Ascending aorta (tissue), 2 donors: ENCODE results near the gene UTP14A. TPM values are rescaled to one million over a fixed set of nuclear protein-coding genes. Genes with fewer than 3 reads are reported as not detected.

ENCODE experiments used
- DNase-seq, 2 donors: peaks; one replicate each; pipeline ENCODE4 v3.0.0-alpha.2; 2019; ENCODE audit warnings: low spot score in 2 of 2
- H3K27ac ChIP-seq, 2 donors: fragments of 200-600 bp; sonication (generic); one replicate each; pipeline ENCODE4 v1.5.1; 2016 to 2017; ENCODE audit warnings: mild to moderate bottlenecking in 1 of 2
- H3K27me3 ChIP-seq: fragments of 200-600 bp; sonication (generic); one replicate; pipeline ENCODE4 v1.5.1; 2017
- H3K36me3 ChIP-seq, 2 donors: fragments of 200-600 bp; sonication (generic); one replicate each; pipeline ENCODE4 v1.5.1; 2016
- H3K4me1 ChIP-seq, 2 donors: fragments of 200-600 bp; sonication (generic); one replicate each; pipeline ENCODE4 v1.5.1; 2016 to 2017; ENCODE audit warnings: mild to moderate bottlenecking in 1 of 2
- H3K4me3 ChIP-seq, 2 donors: fragments of 200-600 bp; sonication (generic); one replicate each; pipeline ENCODE4 v1.5.1; 2016 to 2017; ENCODE audit warnings: mild to moderate bottlenecking in 1 of 2
- H3K9me3 ChIP-seq, 2 donors: fragments of 200-600 bp; sonication (generic); one replicate each; pipeline ENCODE4 v1.5.1; 2016
- CTCF ChIP-seq, 3 experiments: fragments of 200-600 bp in 2 of 3; fragments of 450-650 bp in 1 of 3; sonication (generic) in 2 of 3; IDR thresholded peaks; one replicate each; pipeline ENCODE4 v1.5.1; 2016 to 2019; ENCODE audit warnings: antibody characterized with exemption in 3 of 3, mild to moderate bottlenecking in 1 of 3, moderate library complexity in 1 of 3
- intact Hi-C: fragments of 100-400 bp; cut with DNase I; formaldehyde crosslinking; loops from one replicate; pipeline ENCODE4 v1.15.1; 2023
- total RNA-seq: library from RNA; depleted of rRNA; stranded (reverse); fragments of >200 nt; gene quantifications from one replicate; pipeline ENCODE4 v1.1.0, GENCODE V29; 2016

UTP14A gene
- total RNA-seq, 1 donor from 2014 or later: 1.1 TPM

DNA sequence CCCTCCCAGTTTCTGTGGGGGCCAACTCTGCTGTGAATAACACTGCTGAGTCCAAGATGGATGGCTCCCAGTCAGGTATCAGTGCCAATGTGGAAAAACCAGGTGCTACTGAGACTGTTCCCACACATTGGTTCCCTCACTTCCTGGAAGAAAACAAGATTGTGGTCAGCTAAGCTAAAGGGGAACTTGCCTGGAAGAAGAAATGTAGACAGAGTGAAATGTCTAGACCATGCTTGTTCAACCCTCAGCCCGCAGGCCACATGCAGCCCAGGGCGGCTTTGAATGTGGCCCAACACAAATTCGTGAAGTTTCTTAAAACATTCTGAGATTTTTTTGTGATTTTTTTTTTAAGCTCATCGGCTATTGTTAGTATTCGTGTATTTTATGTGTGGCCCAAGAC is 28.6 kb upstream of the UTP14A start:
- no peak for TF ChIP-seq CTCF (IDR thresholded peaks at IDR 0.05)
- no peak overlapping the region for H3K4me3 ChIP-seq
- no peaks in the 10 kb centered on the region for H3K36me3 ChIP-seq
- DNase-seq: no peak
- intact Hi-C loops: no loop called here
- H3K4me1 ChIP-seq: no peaks in the 10 kb centered on the region
- no peak overlapping the region for H3K27ac ChIP-seq
- no peaks in the 10 kb centered on the region for H3K27me3 ChIP-seq
- H3K9me3 ChIP-seq: no peaks in the 10 kb centered on the region

DNA sequence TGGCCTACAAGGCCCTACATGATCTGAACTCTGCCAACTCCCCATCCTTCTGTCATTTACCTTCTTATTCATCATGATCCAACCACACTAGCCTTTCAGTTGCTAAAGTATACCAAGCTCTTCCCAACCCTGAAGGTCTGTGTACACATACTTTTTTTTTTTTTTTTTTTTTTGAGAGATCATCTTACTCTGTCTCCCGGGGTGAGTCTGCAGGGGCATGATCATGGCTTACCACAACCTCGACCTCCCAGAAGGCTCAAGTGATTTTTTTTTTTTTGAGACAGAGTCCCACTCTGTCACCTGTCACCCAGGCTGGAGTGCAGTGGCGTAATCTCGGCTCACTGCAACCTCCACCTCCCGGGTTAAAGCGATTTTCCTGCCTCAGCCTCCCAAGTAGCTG is 5.9 kb upstream of the UTP14A start:
- no peak for DNase-seq
- TF ChIP-seq CTCF (IDR thresholded peaks at IDR 0.05): no peak
- Histone ChIP-seq H3K4me3 (no peak overlapping the region), H3K27ac (no peak overlapping the region), H3K4me1 (no peaks in the 10 kb centered on the region), H3K36me3 (no peaks in the 10 kb centered on the region), H3K27me3 (no peaks in the 10 kb centered on the region), H3K9me3 (no peaks in the 10 kb centered on the region)
- intact Hi-C loops: no loop called here

GRCh38 chrX:129908636-129909035 is 2.7 kb downstream of the UTP14A start:
- DNase-seq: no peak
- H3K36me3 ChIP-seq: peaks cover 0 to 36% of the 10 kb centered on the region in 2 donors
- no peak for TF ChIP-seq CTCF (IDR thresholded peaks at IDR 0.05)
- no peaks in the 10 kb centered on the region for H3K27me3 ChIP-seq
- no peak overlapping the region for H3K27ac ChIP-seq
- H3K4me3 ChIP-seq: no peak overlapping the region
- H3K4me1 ChIP-seq: no peaks in the 10 kb centered on the region
- H3K9me3 ChIP-seq: no peaks in the 10 kb centered on the region
- intact Hi-C loops: loop anchor here (5.0 kb wide), 1 partner anchor 306 kb away; no protein-coding TSS in a partner anchor

- intact Hi-C loops: loop anchor here (1.0 to 5.0 kb wide), 3 partner anchors 99 to 197 kb away; no protein-coding TSS in a partner anchor
- H3K4me1 ChIP-seq: no peaks in the 10 kb centered on the region
- no peaks in the 10 kb centered on the region for H3K9me3 ChIP-seq
- no peaks in the 10 kb centered on the region for H3K27me3 ChIP-seq
- no peak overlapping the region for H3K27ac ChIP-seq
- H3K36me3 ChIP-seq: peaks cover 0 to 13% of the 10 kb centered on the region in 2 donors
- TF ChIP-seq CTCF (IDR thresholded peaks at IDR 0.05): peak; percentile 36 to 65 (median 53)
- H3K4me3 ChIP-seq: no peak overlapping the region
- DNase-seq: peak in 1 of 2 donors; percentile 79
These were observed 19.5 kb downstream of the UTP14A start for GRCh38 chrX:129925305-129926092.

DNA sequence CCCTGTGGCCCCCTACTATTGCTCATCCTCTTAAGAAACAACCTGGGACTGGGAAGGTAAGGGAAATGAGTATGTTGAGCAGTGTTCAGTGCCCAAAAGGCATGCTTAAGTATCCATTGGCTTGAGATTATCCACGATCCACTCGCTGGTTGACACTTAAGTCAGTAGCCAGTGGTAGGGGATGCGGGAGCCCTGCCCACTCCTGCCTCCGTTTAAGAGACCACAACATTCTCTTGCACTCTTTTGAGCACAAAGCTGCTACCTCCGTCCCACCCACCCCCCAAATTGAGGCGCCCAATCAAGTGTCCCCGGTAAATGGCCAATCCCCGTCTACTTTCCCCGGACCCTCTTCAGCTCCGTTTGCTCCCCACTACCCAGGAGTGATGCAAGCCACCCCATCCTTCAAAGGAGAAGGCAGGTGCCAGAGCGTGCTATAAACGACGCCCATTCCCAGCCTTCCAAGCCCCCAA is 25.0 kb downstream of the UTP14A start:
- H3K36me3 ChIP-seq: peaks cover 0 to 3% of the 10 kb centered on the region in 2 donors
- no peaks in the 10 kb centered on the region for H3K4me1 ChIP-seq
- no peak for DNase-seq
- no peaks in the 10 kb centered on the region for H3K27me3 ChIP-seq
- no peaks in the 10 kb centered on the region for H3K9me3 ChIP-seq
- TF ChIP-seq CTCF (IDR thresholded peaks at IDR 0.05): no peak
- peak overlapping the region; percentile 43 to 76 for H3K4me3 ChIP-seq
- intact Hi-C loops: loop anchor here (1.0 to 5.0 kb wide), 2 partner anchors 129 to 241 kb away; partner anchors contain the start of gene RAB33A
- peak overlapping the region; percentile 83 to 86 for H3K27ac ChIP-seq
